SU-DHL-6 (cell line): ENCODE data around the gene PPP1CC.

Experiments
- H2AFZ ChIP-seq: fragments of 200-600 bp; sonication (generic); 2 replicates; pipeline ENCODE4 v1.6.1; 2014; ENCODE audit warnings: low read depth, mild to moderate bottlenecking, moderate library complexity, mixed read lengths, antibody characterized with exemption, low read length; ENCODE audit not compliant: severe bottlenecking
- H3F3A ChIP-seq: fragments of 200-600 bp; shearing (Covaris generic); 2 replicates; pipeline ENCODE4 v1.6.0; 2016; ENCODE audit warnings: antibody characterized with exemption, mild to moderate bottlenecking; ENCODE audit not compliant: insufficient read depth
- H3K27ac ChIP-seq: fragments of 200-600 bp; sonication (generic); 2 replicates; pipeline ENCODE4 v1.5.1; 2016; ENCODE audit warnings: low read depth, mild to moderate bottlenecking, low read length, moderate library complexity, mixed read lengths
- H3K27me3 ChIP-seq: fragments of 200-600 bp; sonication (generic), shearing (Covaris generic); 2 replicates; pipeline ENCODE4 v1.6.0; 2014; ENCODE audit warnings: mild to moderate bottlenecking, low read length
- H3K36me3 ChIP-seq: fragments of 200-600 bp; sonication (generic); 2 replicates; pipeline ENCODE4 v1.6.1; 2014; ENCODE audit warnings: mild to moderate bottlenecking, low read length, mixed read lengths
- H3K4me2 ChIP-seq: fragments of 300-600, 200-600 bp; shearing (Covaris generic), sonication (generic); 2 replicates; pipeline ENCODE4 v1.6.0; 2014; ENCODE audit warnings: low read length, low read depth, mild to moderate bottlenecking; ENCODE audit not compliant: poor library complexity, severe bottlenecking
- H3K4me3 ChIP-seq: fragments of 200-600 bp; sonication (generic); 2 replicates; pipeline ENCODE4 v1.5.1; 2014; ENCODE audit warnings: antibody characterized with exemption, low read length, mild to moderate bottlenecking, mixed read lengths; ENCODE audit not compliant: insufficient read depth, poor library complexity, severe bottlenecking
- H3K79me2 ChIP-seq: fragments of 200-600 bp; sonication (generic); 2 replicates; pipeline ENCODE4 v1.6.1; 2014; ENCODE audit warnings: mild to moderate bottlenecking, low read length, moderate library complexity; ENCODE audit not compliant: insufficient read depth
- H3K9ac ChIP-seq: fragments of 200-600 bp; sonication (generic); 2 replicates; pipeline ENCODE4 v1.7.0; 2014; ENCODE audit warnings: mild to moderate bottlenecking, low read length
- H3K9me2 ChIP-seq: fragments of 200-600 bp; sonication (generic); replicated peaks from 2 replicates; pipeline ENCODE4 v1.6.1; 2014; ENCODE audit warnings: low read length; ENCODE audit not compliant: insufficient read depth
- H3K9me3 ChIP-seq: fragments of 200-600 bp; sonication (generic); 2 replicates; pipeline ENCODE4 v1.6.1; 2014; ENCODE audit warnings: low read length, mixed read lengths; ENCODE audit not compliant: insufficient read depth
- H4K20me1 ChIP-seq: fragments of 200-600 bp; sonication (generic); 2 replicates; pipeline ENCODE4 v1.6.1; 2014; ENCODE audit warnings: low read depth, mild to moderate bottlenecking, antibody characterized with exemption, low read length, moderate library complexity, mixed read lengths
- EZH2phosphoT487 ChIP-seq: fragments of 200-600 bp; sonication (generic), shearing (Covaris generic); conservative IDR thresholded peaks from 2 replicates; pipeline ENCODE4 v1.6.1; 2018; ENCODE audit warnings: mild to moderate bottlenecking, antibody characterized with exemption, low read length, moderate library complexity, mixed read lengths
- TF ChIP-seq, protein P1 (sequence below): fragments of 200-600 bp; sonication (generic); IDR thresholded peaks from one replicate; pipeline ENCODE4 v1.5.1; 2017; ENCODE audit warnings: antibody characterized with exemption, mild to moderate bottlenecking, low read length, moderate library complexity; ENCODE audit not compliant: insufficient read depth, poor library complexity, severe bottlenecking

PPP1CC gene

DNA sequence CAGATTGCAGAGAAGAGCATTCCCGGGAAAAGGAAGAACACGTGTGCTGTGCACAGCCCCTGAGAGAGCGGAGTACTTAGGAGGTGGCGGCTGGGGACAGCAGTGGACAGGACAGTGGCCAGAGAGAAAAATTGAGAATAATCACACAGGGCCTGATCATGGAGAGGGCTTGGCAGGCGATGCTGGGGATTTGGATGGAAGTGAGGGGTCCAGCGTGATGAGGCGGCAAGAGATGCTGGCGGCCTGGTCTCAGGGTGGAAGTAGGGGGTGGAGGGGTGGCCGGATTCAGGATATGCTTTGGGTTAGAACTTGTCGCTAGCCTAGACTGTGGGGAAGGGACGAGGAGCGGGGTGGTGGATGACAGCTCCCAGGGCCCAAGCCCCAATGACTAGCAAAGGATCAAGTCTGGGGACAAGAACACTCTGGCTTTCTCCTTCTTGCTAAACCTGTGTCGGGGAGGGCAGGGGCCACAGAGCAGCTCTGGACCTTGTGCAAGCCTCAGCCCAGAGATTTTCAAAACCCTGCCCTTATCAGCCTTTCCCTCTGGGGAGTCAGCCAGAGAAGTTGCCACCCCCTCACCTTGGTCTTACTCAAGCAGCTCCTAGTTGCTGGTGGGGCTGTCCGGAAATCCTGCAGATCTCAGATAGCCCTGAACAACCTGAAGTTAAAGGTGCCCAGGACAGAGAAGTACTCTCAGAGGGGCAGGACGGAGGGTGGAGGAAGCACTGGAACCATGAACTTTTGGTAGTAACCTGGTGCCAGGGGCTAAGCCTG, 55.1 kb downstream of the PPP1CC start:
- no peak for TF ChIP-seq EZH2phosphoT487
- TF ChIP-seq, protein P1, sequence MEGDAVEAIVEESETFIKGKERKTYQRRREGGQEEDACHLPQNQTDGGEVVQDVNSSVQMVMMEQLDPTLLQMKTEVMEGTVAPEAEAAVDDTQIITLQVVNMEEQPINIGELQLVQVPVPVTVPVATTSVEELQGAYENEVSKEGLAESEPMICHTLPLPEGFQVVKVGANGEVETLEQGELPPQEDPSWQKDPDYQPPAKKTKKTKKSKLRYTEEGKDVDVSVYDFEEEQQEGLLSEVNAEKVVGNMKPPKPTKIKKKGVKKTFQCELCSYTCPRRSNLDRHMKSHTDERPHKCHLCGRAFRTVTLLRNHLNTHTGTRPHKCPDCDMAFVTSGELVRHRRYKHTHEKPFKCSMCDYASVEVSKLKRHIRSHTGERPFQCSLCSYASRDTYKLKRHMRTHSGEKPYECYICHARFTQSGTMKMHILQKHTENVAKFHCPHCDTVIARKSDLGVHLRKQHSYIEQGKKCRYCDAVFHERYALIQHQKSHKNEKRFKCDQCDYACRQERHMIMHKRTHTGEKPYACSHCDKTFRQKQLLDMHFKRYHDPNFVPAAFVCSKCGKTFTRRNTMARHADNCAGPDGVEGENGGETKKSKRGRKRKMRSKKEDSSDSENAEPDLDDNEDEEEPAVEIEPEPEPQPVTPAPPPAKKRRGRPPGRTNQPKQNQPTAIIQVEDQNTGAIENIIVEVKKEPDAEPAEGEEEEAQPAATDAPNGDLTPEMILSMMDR: no peak
- Histone ChIP-seq H3K27ac (peak overlapping the region; percentile 25), H3K79me2 (peaks cover 13% of the 10 kb centered on the region; the same call in 1 of the 2 replicates)

DNA sequence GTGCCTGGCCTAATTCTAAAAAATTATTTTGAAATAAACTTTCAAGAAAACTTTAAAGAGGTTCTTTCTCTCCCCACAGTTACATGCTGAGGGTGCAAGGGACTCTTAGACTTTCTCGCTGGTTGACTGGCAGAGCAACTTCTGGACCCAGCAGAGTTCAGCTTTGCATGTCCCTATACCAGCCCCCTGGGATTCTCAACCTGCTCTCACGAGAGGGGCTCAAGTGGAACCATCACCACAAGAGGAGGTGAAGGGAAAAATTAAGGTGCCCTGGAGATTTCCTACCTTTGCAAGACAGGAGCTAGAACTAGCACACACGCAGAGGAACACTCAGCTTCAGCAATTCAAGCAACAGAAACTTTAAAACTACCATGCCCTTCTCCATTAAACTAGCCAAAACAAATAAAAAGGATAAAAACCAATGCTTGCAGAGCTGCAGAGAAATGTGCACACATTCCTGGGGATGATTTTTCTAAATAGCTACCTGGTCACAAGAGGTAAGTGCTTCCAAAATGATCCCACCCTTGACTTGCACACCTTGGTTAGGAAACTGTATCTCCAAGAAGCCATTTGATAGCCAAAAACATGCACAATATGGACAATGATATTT, 56.3 kb downstream of the PPP1CC start:
- Histone ChIP-seq H3K79me2 (peaks cover 13% of the 10 kb centered on the region; the same call in 1 of the 2 replicates), H3K9me3 (no peaks in the 10 kb centered on the region), H3K9ac (peak overlapping the region; percentile 66), H3K27ac (0 out of 2 replicates have a peak overlapping the region, but pooled peaks have one; percentile 5), H3K9me2 (no peaks in the 10 kb centered on the region), H3K27me3 (no peaks in the 10 kb centered on the region), H3K36me3 (no peaks in the 10 kb centered on the region), H2AFZ (no peak overlapping the region), H3K4me3 (no peak overlapping the region), H4K20me1 (no peaks in the 10 kb centered on the region), H3K4me2 (peak overlapping the region; percentile 79), H3F3A (peaks cover 8% of the 10 kb centered on the region)
- TF ChIP-seq EZH2phosphoT487: no peak
- TF ChIP-seq, protein P1: no peak

More for the DNA sequence above, 55.1 kb downstream of the PPP1CC start:
- Histone ChIP-seq H3K9ac (peak overlapping the region; percentile 66), H3K4me3 (peak overlapping the region; percentile 68), H3K4me2 (peak overlapping the region; percentile 79), H3K9me2 (no peaks in the 10 kb centered on the region), H3K9me3 (no peaks in the 10 kb centered on the region), H3K27me3 (no peaks in the 10 kb centered on the region), H2AFZ (no peak overlapping the region), H4K20me1 (no peaks in the 10 kb centered on the region), H3F3A (peaks cover 16% of the 10 kb centered on the region), H3K36me3 (no peaks in the 10 kb centered on the region)

DNA sequence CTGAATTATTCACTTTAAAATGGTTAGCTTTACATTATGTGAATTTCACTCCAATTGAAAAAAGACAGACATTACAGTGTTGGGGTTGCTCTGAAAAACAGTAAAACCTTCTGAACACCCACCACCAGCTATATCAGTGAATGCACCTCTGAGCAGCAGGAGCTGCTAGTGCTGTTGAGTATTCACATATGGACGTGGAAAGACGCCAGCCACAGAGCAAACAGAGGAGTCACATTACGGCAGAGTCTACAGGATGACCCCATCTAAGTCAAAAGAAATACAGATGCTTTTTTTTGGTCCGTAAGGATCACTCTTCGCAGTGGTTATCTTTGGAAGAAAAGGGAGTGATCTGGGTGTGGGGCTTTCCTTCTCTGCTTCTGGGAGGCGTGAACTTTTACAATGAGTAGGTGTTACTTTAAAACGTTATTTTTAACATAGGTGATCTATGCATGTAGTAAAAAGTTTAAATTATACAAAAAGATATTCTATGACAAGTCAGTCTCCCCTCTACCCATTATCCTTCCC, 58.3 kb downstream of the PPP1CC start:
- Histone ChIP-seq H3K27ac (no peak overlapping the region), H4K20me1 (no peaks in the 10 kb centered on the region)

More for the DNA sequence above, 58.3 kb downstream of the PPP1CC start:
- H3K4me2 ChIP-seq: no peak overlapping the region
- H3F3A ChIP-seq: peaks cover 10% of the 10 kb centered on the region
- H2AFZ ChIP-seq: no peak overlapping the region
- peaks cover 13% of the 10 kb centered on the region; the same call in 1 of the 2 replicates for H3K79me2 ChIP-seq
- no peaks in the 10 kb centered on the region for H3K9me3 ChIP-seq
- H3K27me3 ChIP-seq: no peaks in the 10 kb centered on the region
- H3K9ac ChIP-seq: no peak overlapping the region
- no peak for TF ChIP-seq EZH2phosphoT487
- TF ChIP-seq, protein P1: no peak
- H3K36me3 ChIP-seq: no peaks in the 10 kb centered on the region
- no peak overlapping the region for H3K4me3 ChIP-seq
- H3K9me2 ChIP-seq: no peaks in the 10 kb centered on the region
